ENCODE data around the gene ROBO1. TPM values are rescaled to one million over a fixed set of nuclear protein-coding genes. Genes with fewer than 3 reads are reported as not detected.

The ROBO1 gene
- total and polyA plus RNA-seq, 2 donors (not counting 1 experiment from before 2014, with no cell fraction given) = 0.27 to 3.2 TPM

GRCh38 chr3:79572930-79573329 is 194.9 kb downstream of the ROBO1 start:
- no peak for DNase-seq
- Histone ChIP-seq H3K4me3 (ENCODE audit: control extremely low read depth in 1 of 5, extremely low read depth in 1 of 5, insufficient read depth in 1 of 5, low read depth in 2 of 5, low read length in 4 of 5) (no peak overlapping the region), H2AFZ (ENCODE audit: insufficient read depth, low read depth, low read length, poor library complexity, severe bottlenecking) (no peak overlapping the region), H3K4me1 (ENCODE audit: control insufficient read depth in 2 of 2, insufficient read depth in 2 of 2, low read length in 2 of 2) (no peaks in the 10 kb centered on the region), H3K79me2 (ENCODE audit: control insufficient read depth, insufficient read depth, low read length) (no peaks in the 10 kb centered on the region), H3K9ac (ENCODE audit: low read length) (no peak overlapping the region), H3K27me3 (replicated peaks in 1 of 4; ENCODE audit: control extremely low read depth in 1 of 4, control insufficient read depth in 3 of 4, insufficient read depth in 4 of 4, low read length in 3 of 4) (no peaks in the 10 kb centered on the region), H3K27ac (ENCODE audit: low read length in 2 of 2) (no peak overlapping the region), H3K9me3 (ENCODE audit: control extremely low read depth in 1 of 3, control insufficient read depth in 2 of 3, insufficient read depth in 1 of 3, low read length in 2 of 3) (no peaks in the 10 kb centered on the region), H3K36me3 (replicated peaks in 1 of 2; ENCODE audit: control extremely low read depth in 1 of 2, control insufficient read depth in 1 of 2, extremely low read depth in 1 of 2, insufficient read depth in 2 of 2, low read length in 1 of 2) (no peaks in the 10 kb centered on the region), H3K4me2 (replicated peaks; ENCODE audit: low read depth, low read length, poor library complexity, severe bottlenecking) (no peak overlapping the region), H4K20me1 (ENCODE audit: control insufficient read depth, insufficient read depth, low read length, poor library complexity, severe bottlenecking) (no peaks in the 10 kb centered on the region)
- no peaks in the 10 kb centered on the region for H3K9me3 Mint-ChIP-seq (ENCODE audit: insufficient read depth)
- ChIA-PET CTCF (no interaction called here), POLR2A (no interaction called here)
- WGBS (ENCODE audit: insufficient coverage) = 89% methylated on average over 4 of the region's 7 CpGs
- H3K27ac Mint-ChIP-seq = no peak overlapping the region
- H3K4me3 Mint-ChIP-seq = no peak overlapping the region
- ATAC-seq (ENCODE audit: low read depth) = no peak
- H3K4me1 Mint-ChIP-seq = no peaks in the 10 kb centered on the region
- H3K27me3 Mint-ChIP-seq = no peaks in the 10 kb centered on the region
- intact Hi-C loops (cut with micrococcal nuclease) = no loop called here
- TF ChIP-seq CTCF (IDR thresholded peaks at IDR 0.05) = no peak
- TF ChIP-seq EZH2 (IDR thresholded peaks at IDR 0.05; ENCODE audit: borderline replicate concordance, insufficient read depth, low read depth, low read length, poor library complexity, severe bottlenecking) = no peak

- no peak overlapping the region for H3K27ac Mint-ChIP-seq
- DNase-seq (no peak), ATAC-seq (ENCODE audit: low read depth) (no peak)
- Histone ChIP-seq H3K4me1 (ENCODE audit: control insufficient read depth in 2 of 2, insufficient read depth in 2 of 2, low read length in 2 of 2) (no peaks in the 10 kb centered on the region), H3K79me2 (ENCODE audit: control insufficient read depth, insufficient read depth, low read length) (no peaks in the 10 kb centered on the region), H3K9ac (ENCODE audit: low read length) (no peak overlapping the region), H3K9me3 (ENCODE audit: control extremely low read depth in 1 of 3, control insufficient read depth in 2 of 3, insufficient read depth in 1 of 3, low read length in 2 of 3) (no peaks in the 10 kb centered on the region), H3K36me3 (replicated peaks in 1 of 2; ENCODE audit: control extremely low read depth in 1 of 2, control insufficient read depth in 1 of 2, extremely low read depth in 1 of 2, insufficient read depth in 2 of 2, low read length in 1 of 2) (no peaks in the 10 kb centered on the region), H3K4me3 (ENCODE audit: control extremely low read depth in 1 of 5, extremely low read depth in 1 of 5, insufficient read depth in 1 of 5, low read depth in 2 of 5, low read length in 4 of 5) (no peak overlapping the region), H3K4me2 (replicated peaks; ENCODE audit: low read depth, low read length, poor library complexity, severe bottlenecking) (no peak overlapping the region), H2AFZ (ENCODE audit: insufficient read depth, low read depth, low read length, poor library complexity, severe bottlenecking) (no peak overlapping the region), H3K27ac (ENCODE audit: low read length in 2 of 2) (no peak overlapping the region), H3K27me3 (replicated peaks in 1 of 4; ENCODE audit: control extremely low read depth in 1 of 4, control insufficient read depth in 3 of 4, insufficient read depth in 4 of 4, low read length in 3 of 4) (no peaks in the 10 kb centered on the region), H4K20me1 (ENCODE audit: control insufficient read depth, insufficient read depth, low read length, poor library complexity, severe bottlenecking) (no peaks in the 10 kb centered on the region)
- WGBS (ENCODE audit: insufficient coverage) = 100% methylated on average over 5 of the region's 10 CpGs
- no peaks in the 10 kb centered on the region for H3K4me1 Mint-ChIP-seq
- TF ChIP-seq EZH2 (IDR thresholded peaks at IDR 0.05; ENCODE audit: borderline replicate concordance, insufficient read depth, low read depth, low read length, poor library complexity, severe bottlenecking) (no peak), CTCF (IDR thresholded peaks at IDR 0.05) (no peak)
- ChIA-PET CTCF (no interaction called here), POLR2A (no interaction called here)
- peaks cover 3% of the 10 kb centered on the region for H3K9me3 Mint-ChIP-seq (ENCODE audit: insufficient read depth)
- no peak overlapping the region for H3K4me3 Mint-ChIP-seq
- H3K27me3 Mint-ChIP-seq = no peaks in the 10 kb centered on the region
- intact Hi-C loops (cut with micrococcal nuclease) = no loop called here
Measured at GRCh38 chr3:79568938-79569337, 198.9 kb downstream of the ROBO1 start.

Measured in B cell (primary cell).